Skin epidermis (tissue), 12 donors: ENCODE data around the gene TFAP2D.
A peak's percentile ranks its signal among the peaks of the same experiment; 100 is the strongest.

Source experiments
- H3K27ac ChIP-seq, 21 experiments: fragments of 200-600 bp; sonication (generic) in 11 of 21; one replicate each; pipeline ENCODE4 v1.5.0; 2020; ENCODE audit warnings: mild to moderate bottlenecking in 3 of 21, inconsistent platforms in 2 of 21, moderate library complexity in 2 of 21
- H3K4me3 ChIP-seq, 7 experiments: fragments of 200-600 bp; sonication (generic) in 2 of 7; one replicate each; pipeline ENCODE4 v1.5.0; 2020; ENCODE audit warnings: inconsistent platforms in 2 of 7, mild to moderate bottlenecking in 2 of 7, moderate library complexity in 1 of 7

TFAP2D gene

GRCh38 chr6:50816115-50816675, 102.9 kb downstream of the TFAP2D start:
- Histone ChIP-seq H3K4me3 (peak overlapping the region; percentile 12 to 50 (median 34)), H3K27ac (peak overlapping the region in 10 of 21 experiments; percentile 1 to 97 (median 46))

- Histone ChIP-seq H3K27ac (peak overlapping the region in 14 of 21 experiments; percentile 6 to 97 (median 68)), H3K4me3 (no peak overlapping the region)
These were observed 103.8 kb downstream of the TFAP2D start for GRCh38 chr6:50816947-50817645.

- peak overlapping the region in 13 of 21 experiments; percentile 11 to 97 (median 69) for H3K27ac ChIP-seq
- peak overlapping the region in 1 of 7 experiments; percentile 48 for H3K4me3 ChIP-seq
These were observed 104.3 kb downstream of the TFAP2D start for GRCh38 chr6:50817646-50817950.

GRCh38 chr6:50818020-50818419, 104.7 kb downstream of the TFAP2D start:
- peak overlapping the region in 2 of 7 experiments; percentile 37 to 48 for H3K4me3 ChIP-seq
- H3K27ac ChIP-seq, result peak overlapping the region in 13 of 21 experiments; percentile 11 to 97 (median 88)

GRCh38 chr6:50818673-50819072, 105.3 kb downstream of the TFAP2D start, which contains the start of gene TFAP2B:
TFAP2B (plus strand) TSS chr6:50818871; CDS start chr6:50818892, 21 bp downstream.
- Histone ChIP-seq H3K27ac (peak within 1 kb of the TSS in 20 of 21 experiments; percentile 25 to 97 (median 88)), H3K4me3 (peak within 1 kb of the TSS in 6 of 7 experiments; percentile 16 to 48 (median 36))

- H3K4me3 ChIP-seq, result peak overlapping the region in 6 of 7 experiments; percentile 16 to 48 (median 36)
These were observed 106.2 kb downstream of the TFAP2D start for GRCh38 chr6:50819466-50819903.

GRCh38 chr6:50819904-50820868, 106.9 kb downstream of the TFAP2D start:
- Histone ChIP-seq H3K27ac (peak overlapping the region; percentile 23 to 97 (median 88)), H3K4me3 (peak overlapping the region in 6 of 7 experiments; percentile 16 to 48 (median 36))

More at GRCh38 chr6:50819466-50819903, 106.2 kb downstream of the TFAP2D start:
- peak overlapping the region in 20 of 21 experiments; percentile 25 to 97 (median 88) for H3K27ac ChIP-seq

GRCh38 chr6:50820869-50821264, 107.5 kb downstream of the TFAP2D start:
- Histone ChIP-seq H3K4me3 (peak overlapping the region in 5 of 7 experiments; percentile 31 to 48 (median 37)), H3K27ac (peak overlapping the region in 18 of 21 experiments; percentile 67 to 97 (median 89))

- peak overlapping the region in 18 of 21 experiments; percentile 5 to 97 (median 88) for H3K27ac ChIP-seq
These were observed 108.2 kb downstream of the TFAP2D start for GRCh38 chr6:50821441-50822077.

GRCh38 chr6:50822078-50822476, 108.8 kb downstream of the TFAP2D start:
- H3K27ac ChIP-seq, result peak overlapping the region in 17 of 21 experiments; percentile 5 to 97 (median 89)
- H3K4me3 ChIP-seq, result peak overlapping the region in 4 of 7 experiments; percentile 2 to 48 (median 36)

More at GRCh38 chr6:50821441-50822077, 108.2 kb downstream of the TFAP2D start:
- peak overlapping the region in 5 of 7 experiments; percentile 2 to 48 (median 37) for H3K4me3 ChIP-seq
